HL-60 (cell line): Measurements from ENCODE around the gene RTN3.

Experiments used
- DNase-seq, 2 experiments: peaks; one replicate each; pipeline ENCODE4 v3.0.0-alpha.2; 2010 to 2020; ENCODE audit warnings: low read depth in 1 of 2, low spot score in 1 of 2
- H3K27ac ChIP-seq: fragments of 250-450 bp; sonication (Bioruptor Pico); replicated peaks from 2 replicates; pipeline ENCODE4 v1.5.1; 2020; ENCODE audit warnings: mild to moderate bottlenecking, moderate library complexity
- H3K27me3 ChIP-seq: fragments of 250-450 bp; sonication (Bioruptor Pico); 2 replicates; pipeline ENCODE4 v1.5.1; 2021; ENCODE audit warnings: mild to moderate bottlenecking, moderate library complexity; ENCODE audit not compliant: insufficient read depth, poor library complexity, severe bottlenecking
- H3K4me3 ChIP-seq: replicated peaks from 2 replicates; pipeline ENCODE4 v1.5.1; 2011; ENCODE audit warnings: mild to moderate bottlenecking, control low read depth, low read length; ENCODE audit not compliant: insufficient read depth
- GABPA ChIP-seq: IDR thresholded peaks from 2 replicates; pipeline ENCODE4 v1.6.1; 2012; ENCODE audit warnings: low read depth
- POLR2AphosphoS5 ChIP-seq: IDR thresholded peaks from 2 replicates; pipeline ENCODE4 v1.6.1; 2012; ENCODE audit warnings: low read depth
- REST ChIP-seq: IDR thresholded peaks from 2 replicates; pipeline ENCODE4 v1.6.1; 2012; ENCODE audit warnings: low read depth; ENCODE audit not compliant: insufficient replicate concordance
- SPI1 ChIP-seq: IDR thresholded peaks from 2 replicates; pipeline ENCODE4 v1.6.1; 2012; ENCODE audit warnings: low read depth, mild to moderate bottlenecking, borderline replicate concordance
- TF ChIP-seq, protein P1 (sequence below): IDR thresholded peaks from one replicate; pipeline ENCODE4 v1.5.1; 2011; ENCODE audit warnings: low read length, control low read depth, inconsistent platforms; ENCODE audit not compliant: insufficient read depth

Gene RTN3

DNA sequence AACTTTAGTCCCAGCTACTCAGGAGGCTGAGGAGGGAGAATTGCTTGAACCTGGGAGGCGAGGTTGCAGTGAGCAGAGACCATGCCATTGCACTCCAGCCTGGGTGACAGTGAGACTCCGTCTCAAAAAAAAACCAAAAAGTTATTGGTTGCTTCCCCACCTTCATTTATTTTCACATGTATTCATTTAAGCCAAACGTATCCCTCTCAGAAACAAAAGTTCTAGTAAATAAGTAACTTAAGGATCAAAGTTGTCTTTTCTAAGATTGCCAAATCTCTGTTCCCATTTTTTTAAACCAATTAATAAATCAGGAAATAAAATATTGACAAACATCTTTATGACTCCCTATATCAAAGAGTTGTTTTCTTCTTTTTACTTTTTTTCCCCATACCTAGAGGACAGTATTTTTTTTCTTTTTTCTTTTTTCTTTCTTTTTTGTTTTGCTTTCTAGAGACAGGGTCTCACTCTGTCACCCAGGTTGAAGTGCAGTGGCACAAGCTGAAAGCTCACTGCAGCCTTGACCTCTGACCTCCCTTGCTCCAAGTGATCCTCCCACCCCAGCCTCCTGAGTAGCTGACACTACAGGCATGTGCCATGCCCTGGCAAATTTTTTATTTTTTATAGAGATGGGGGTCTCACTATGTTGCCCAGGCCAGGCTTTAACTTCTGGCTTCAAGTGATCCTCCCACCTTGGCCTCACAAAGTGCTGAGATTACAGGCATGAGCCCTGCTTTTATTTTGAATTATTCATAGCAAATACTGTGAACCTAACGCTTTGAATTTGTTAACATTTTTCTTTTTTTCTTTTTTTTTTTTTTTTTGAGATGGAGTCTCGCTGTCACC, 75.8 kb downstream of the RTN3 start:
- no peak overlapping the region for H3K27ac ChIP-seq
- TF ChIP-seq REST (no peak), SPI1 (no peak), POLR2AphosphoS5 (no peak), GABPA (no peak)
- TF ChIP-seq, protein P1, sequence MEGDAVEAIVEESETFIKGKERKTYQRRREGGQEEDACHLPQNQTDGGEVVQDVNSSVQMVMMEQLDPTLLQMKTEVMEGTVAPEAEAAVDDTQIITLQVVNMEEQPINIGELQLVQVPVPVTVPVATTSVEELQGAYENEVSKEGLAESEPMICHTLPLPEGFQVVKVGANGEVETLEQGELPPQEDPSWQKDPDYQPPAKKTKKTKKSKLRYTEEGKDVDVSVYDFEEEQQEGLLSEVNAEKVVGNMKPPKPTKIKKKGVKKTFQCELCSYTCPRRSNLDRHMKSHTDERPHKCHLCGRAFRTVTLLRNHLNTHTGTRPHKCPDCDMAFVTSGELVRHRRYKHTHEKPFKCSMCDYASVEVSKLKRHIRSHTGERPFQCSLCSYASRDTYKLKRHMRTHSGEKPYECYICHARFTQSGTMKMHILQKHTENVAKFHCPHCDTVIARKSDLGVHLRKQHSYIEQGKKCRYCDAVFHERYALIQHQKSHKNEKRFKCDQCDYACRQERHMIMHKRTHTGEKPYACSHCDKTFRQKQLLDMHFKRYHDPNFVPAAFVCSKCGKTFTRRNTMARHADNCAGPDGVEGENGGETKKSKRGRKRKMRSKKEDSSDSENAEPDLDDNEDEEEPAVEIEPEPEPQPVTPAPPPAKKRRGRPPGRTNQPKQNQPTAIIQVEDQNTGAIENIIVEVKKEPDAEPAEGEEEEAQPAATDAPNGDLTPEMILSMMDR: no peak
- H3K27me3 ChIP-seq: no peaks in the 10 kb centered on the region
- H3K4me3 ChIP-seq: no peak overlapping the region
- no peak for DNase-seq

GRCh38 chr11:63760487-63761079, 79.3 kb downstream of the RTN3 start:
- Histone ChIP-seq H3K4me3 (no peak overlapping the region), H3K27ac (no peak overlapping the region), H3K27me3 (no peaks in the 10 kb centered on the region)
- TF ChIP-seq, protein P1: no peak
- TF ChIP-seq REST (no peak), GABPA (no peak), SPI1 (no peak), POLR2AphosphoS5 (no peak; the same call in 1 of the 2 replicates)
- DNase-seq: no peak

DNA sequence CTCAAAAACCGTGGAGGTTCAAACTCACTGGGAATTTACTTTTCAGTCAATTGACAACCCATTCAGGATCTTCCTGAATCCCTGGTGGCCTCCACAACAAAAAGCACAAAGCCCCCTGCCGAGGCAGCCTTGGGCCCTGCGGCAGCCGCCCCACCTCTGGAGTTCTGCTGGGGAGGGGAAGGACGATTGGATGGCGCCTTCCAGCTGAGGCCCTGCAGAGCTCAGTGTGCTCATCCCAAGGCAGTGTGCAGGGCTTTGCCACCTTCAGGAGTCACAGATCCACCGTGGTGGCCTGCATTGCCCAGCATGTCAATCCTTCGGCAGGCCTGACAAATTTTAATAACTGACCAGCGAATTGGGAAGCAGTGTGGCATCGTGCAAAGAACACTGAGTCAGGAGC, 79.9 kb downstream of the RTN3 start:
- Histone ChIP-seq H3K27ac (no peak overlapping the region), H3K27me3 (no peaks in the 10 kb centered on the region), H3K4me3 (no peak overlapping the region)
- no peak for DNase-seq
- TF ChIP-seq SPI1 (no peak), GABPA (no peak), POLR2AphosphoS5 (no peak; the same call in none of the 2 replicates), REST (no peak)
- TF ChIP-seq, protein P1: no peak
